Osteocyte (in vitro differentiated cells): ENCODE data around the gene DCTN4. TPM values are rescaled to one million over a fixed set of nuclear protein-coding genes. Genes with fewer than 3 reads are reported as not detected.

Experiments used
- DNase-seq: peaks from one replicate; pipeline ENCODE4 v3.0.0; 2021; ENCODE audit warnings: mixed read lengths; ENCODE audit not compliant: unreplicated experiment; ENCODE audit errors: extremely low spot score
- H3K27ac Mint-ChIP-seq: one replicate; pipeline ENCODE4 v1.8.0; 2021; ENCODE audit warnings: mild to moderate bottlenecking, mixed read lengths; ENCODE audit not compliant: unreplicated experiment
- H3K27me3 Mint-ChIP-seq: one replicate; pipeline ENCODE4 v1.8.0; 2021; ENCODE audit warnings: mixed read lengths; ENCODE audit not compliant: unreplicated experiment
- H3K36me3 Mint-ChIP-seq: one replicate; pipeline ENCODE4 v1.8.0; 2021; ENCODE audit warnings: mixed read lengths; ENCODE audit not compliant: unreplicated experiment
- H3K4me1 Mint-ChIP-seq: one replicate; pipeline ENCODE4 v1.8.0; 2021; ENCODE audit warnings: mixed read lengths; ENCODE audit not compliant: unreplicated experiment
- H3K4me3 Mint-ChIP-seq: one replicate; pipeline ENCODE4 v1.8.0; 2021; ENCODE audit warnings: mild to moderate bottlenecking, moderate library complexity, mixed read lengths; ENCODE audit not compliant: unreplicated experiment
- H3K9me3 Mint-ChIP-seq: one replicate; pipeline ENCODE4 v1.8.0; 2021; ENCODE audit warnings: mixed read lengths; ENCODE audit not compliant: unreplicated experiment
- CTCF ChIP-seq: fragments of 200-600 bp; sonication (generic); IDR thresholded peaks from 2 replicates; pipeline ENCODE4 v1.5.0; 2021; ENCODE audit warnings: antibody characterized with exemption, mild to moderate bottlenecking, moderate library complexity
- total RNA-seq: library from RNA; stranded (reverse); gene quantifications from 2 replicates; pipeline ENCODE4 v1.2.1, GENCODE V29; 2021

DCTN4 gene
- total RNA-seq, 1 donor from 2014 or later: 62.0 TPM

- H3K27ac Mint-ChIP-seq: no peak overlapping the region
- H3K9me3 Mint-ChIP-seq: no peaks in the 10 kb centered on the region
- H3K27me3 Mint-ChIP-seq: peaks cover 2% of the 10 kb centered on the region
- H3K4me1 Mint-ChIP-seq: peaks cover 15% of the 10 kb centered on the region
- no peak overlapping the region for H3K4me3 Mint-ChIP-seq
- TF ChIP-seq CTCF: no peak
- DNase-seq: no peak
- H3K36me3 Mint-ChIP-seq: peaks cover under 1% of the 10 kb centered on the region
Observed at GRCh38 chr5:150780816-150781221, 22.0 kb upstream of the DCTN4 start.

DNA sequence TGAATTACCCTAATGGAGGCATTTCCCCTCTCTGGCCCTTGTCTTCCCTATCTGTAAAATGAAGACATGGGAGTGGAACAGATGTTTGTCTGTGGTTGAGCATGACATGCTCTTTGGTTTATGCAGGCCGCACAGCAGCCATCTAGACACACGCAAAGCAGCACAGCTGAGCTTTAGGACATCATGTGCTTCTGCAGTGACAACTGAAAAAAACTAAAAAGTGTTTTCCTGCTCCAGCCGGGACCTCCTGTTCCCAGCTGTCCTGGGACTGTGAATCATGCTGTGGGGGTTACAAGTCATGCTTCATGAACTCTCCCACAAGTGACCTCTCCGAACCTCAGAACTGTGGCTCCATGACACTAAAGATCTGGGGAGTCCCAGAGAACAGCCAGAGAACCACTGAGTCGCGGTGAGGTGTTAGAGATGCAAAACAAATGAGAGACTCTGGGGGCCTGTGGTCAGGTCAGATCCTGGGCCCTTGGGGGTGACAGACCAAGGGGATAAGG is 21.4 kb upstream of the DCTN4 start:
- H3K9me3 Mint-ChIP-seq: no peaks in the 10 kb centered on the region
- peaks cover 15% of the 10 kb centered on the region for H3K4me1 Mint-ChIP-seq
- no peak for DNase-seq
- H3K4me3 Mint-ChIP-seq: no peak overlapping the region
- no peak overlapping the region for H3K27ac Mint-ChIP-seq
- no peaks in the 10 kb centered on the region for H3K36me3 Mint-ChIP-seq
- TF ChIP-seq CTCF: no peak
- H3K27me3 Mint-ChIP-seq: peaks cover 3% of the 10 kb centered on the region

DNA sequence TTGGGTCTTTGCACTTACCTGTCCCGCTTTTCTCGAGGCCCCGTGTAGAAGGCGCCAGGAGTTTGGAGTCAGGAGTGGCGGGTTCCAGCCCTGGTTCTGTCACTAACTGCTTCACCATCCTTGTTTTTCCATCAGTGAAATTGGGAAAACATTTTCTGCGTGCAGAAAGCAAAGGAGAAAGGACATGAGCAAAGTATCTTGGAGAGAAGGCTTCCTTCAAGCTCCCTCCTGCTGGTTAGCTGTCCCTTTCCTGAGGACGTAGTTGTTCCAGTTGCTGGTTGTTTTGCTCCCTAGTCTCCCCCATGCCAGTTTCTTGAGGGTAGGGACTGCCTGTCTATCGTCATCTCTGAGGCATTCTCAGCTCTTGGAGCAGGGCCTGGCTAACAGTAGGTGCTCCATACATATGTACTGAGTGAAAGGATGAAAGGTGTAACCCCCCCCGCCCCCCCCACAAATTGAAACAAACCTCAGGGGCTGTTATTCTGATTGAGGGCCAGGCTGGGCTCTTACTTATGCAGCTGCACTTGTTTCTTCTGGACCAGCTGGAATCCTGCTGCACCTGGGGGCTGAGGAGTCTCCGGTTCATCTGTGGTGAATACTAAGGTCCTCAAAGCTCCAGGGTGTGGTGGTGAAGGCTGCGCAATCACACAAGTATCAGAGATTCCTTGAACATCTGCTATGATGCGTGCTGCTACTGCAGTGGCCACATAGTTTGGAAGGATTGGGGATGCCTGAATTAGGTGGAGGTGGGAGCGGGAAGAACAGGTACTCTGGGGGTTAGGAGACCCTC is 20.8 kb upstream of the DCTN4 start:
- Mint-ChIP-seq H3K27ac (peak overlapping the region; percentile 87), H3K4me3 (peak overlapping the region; percentile 98), H3K36me3 (no peaks in the 10 kb centered on the region), H3K9me3 (no peaks in the 10 kb centered on the region), H3K27me3 (peaks cover 3% of the 10 kb centered on the region), H3K4me1 (peaks cover 15% of the 10 kb centered on the region)
- TF ChIP-seq CTCF: no peak
- no peak for DNase-seq

DNA sequence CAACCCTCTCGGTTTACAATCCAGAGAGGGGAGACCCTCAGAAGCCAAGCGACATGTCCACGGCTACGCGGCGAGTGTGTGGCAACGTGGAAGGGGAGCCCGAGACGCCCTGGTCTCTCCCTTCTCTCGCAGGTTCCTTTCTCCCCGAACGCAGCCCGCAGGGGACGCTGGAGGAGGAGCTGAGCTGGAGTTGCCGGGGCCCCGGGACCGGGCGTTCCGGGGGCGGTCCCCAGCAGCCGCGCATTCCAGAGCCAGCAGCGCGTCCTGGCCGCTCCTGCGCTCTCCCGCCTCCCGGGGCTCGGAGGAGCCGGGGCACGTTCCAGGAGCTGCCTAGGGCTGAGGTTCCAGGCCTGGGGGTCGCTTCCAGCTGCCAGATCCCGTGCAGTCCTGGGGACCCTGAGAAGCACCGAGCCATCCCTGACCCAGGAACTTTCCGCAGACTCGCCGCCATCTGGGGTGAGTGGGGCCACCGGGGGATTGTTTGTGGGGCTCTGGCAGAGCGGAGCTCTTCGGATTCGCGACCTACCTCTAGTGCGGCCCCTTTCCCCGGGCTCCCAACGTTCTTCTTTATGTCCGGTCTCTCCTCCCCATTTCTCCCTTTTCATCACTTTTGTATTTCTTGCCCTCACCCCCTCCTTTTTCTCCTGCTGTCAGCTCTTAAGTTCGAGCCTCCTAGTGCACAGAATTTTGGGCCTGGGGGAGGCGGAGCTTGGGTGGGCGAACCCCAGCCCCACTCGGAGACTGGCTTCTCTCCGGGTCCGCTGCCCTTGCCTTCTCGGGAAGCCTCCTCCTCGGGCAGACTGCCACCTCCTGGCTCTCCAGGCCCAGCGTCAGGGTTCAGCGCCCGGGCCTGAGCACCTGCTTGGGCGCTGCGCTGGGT is 19.9 kb upstream of the DCTN4 start, which contains the start of gene SMIM3:
SMIM3 (plus strand) TSS at position 241 of the 880 bp plus-strand sequence. CDS start 16,684 bp downstream, outside the sequence.
- DNase-seq: peak; percentile 89
- H3K9me3 Mint-ChIP-seq: no peaks in the 10 kb centered on the region
- peak within 1 kb of the TSS; percentile 87 for H3K27ac Mint-ChIP-seq
- peak within 1 kb of the TSS; percentile 98 for H3K4me3 Mint-ChIP-seq
- peaks cover 3% of the 10 kb centered on the region for H3K27me3 Mint-ChIP-seq
- TF ChIP-seq CTCF: peak; percentile 65
- H3K36me3 Mint-ChIP-seq: no peaks in the 10 kb centered on the region
- peaks cover 15% of the 10 kb centered on the region for H3K4me1 Mint-ChIP-seq
